Neural cell (in vitro differentiated cells): Measurements from ENCODE around the gene RBM4. TPM values are rescaled to one million over a fixed set of nuclear protein-coding genes. Genes with fewer than 3 reads are reported as not detected.
A peak's percentile ranks its signal among the peaks of the same experiment; 100 is the strongest.

ENCODE experiments used
- H2AFZ ChIP-seq: fragments of 200-600, 300-800 bp; sonication (generic), shearing (Covaris generic); 2 replicates; pipeline ENCODE4 v1.6.0; 2014; ENCODE audit warnings: low read depth, mild to moderate bottlenecking, antibody characterized with exemption, low read length, moderate library complexity
- H3F3A ChIP-seq: fragments of 200-600 bp; shearing (Covaris generic); 2 replicates; pipeline ENCODE4 v1.6.1; 2016; ENCODE audit warnings: mild to moderate bottlenecking, moderate library complexity, mixed read lengths, antibody characterized with exemption, low read length; ENCODE audit not compliant: insufficient read depth, poor library complexity, severe bottlenecking
- H3K27ac ChIP-seq: fragments of 200-600, 300-800 bp; sonication (generic), shearing (Covaris generic); 2 replicates; pipeline ENCODE4 v1.5.1; 2014; ENCODE audit warnings: mild to moderate bottlenecking, low read length, moderate library complexity
- H3K27me3 ChIP-seq: fragments of 300-800, 200-600 bp; sonication (generic), shearing (Covaris generic); 2 replicates; pipeline ENCODE4 v1.6.0; 2014; ENCODE audit warnings: mild to moderate bottlenecking, low read depth, low read length, moderate library complexity; ENCODE audit not compliant: insufficient read depth
- H3K36me3 ChIP-seq: fragments of 300-800, 200-600 bp; sonication (generic), shearing (Covaris generic); 2 replicates; pipeline ENCODE4 v1.5.1; 2014; ENCODE audit warnings: mild to moderate bottlenecking, antibody characterized with exemption, low read length, moderate library complexity; ENCODE audit not compliant: insufficient read depth
- H3K4me2 ChIP-seq: fragments of 300-800, 200-600 bp; sonication (generic), shearing (Covaris generic); 2 replicates; pipeline ENCODE4 v1.6.0; 2014; ENCODE audit warnings: mild to moderate bottlenecking, low read length
- H3K4me3 ChIP-seq: fragments of 300-800, 200-600 bp; sonication (generic), shearing (Covaris generic); 2 replicates; pipeline ENCODE4 v1.5.1; 2014; ENCODE audit warnings: mild to moderate bottlenecking, low read length, moderate library complexity
- H3K79me2 ChIP-seq: fragments of 200-600 bp; shearing (Covaris generic); replicated peaks from 2 replicates; pipeline ENCODE4 v1.6.0; 2014; ENCODE audit warnings: mild to moderate bottlenecking, low read length, moderate library complexity; ENCODE audit not compliant: insufficient read depth
- H3K9ac ChIP-seq: fragments of 300-800, 200-600 bp; sonication (generic), shearing (Covaris generic); 2 replicates; pipeline ENCODE4 v1.6.1; 2016; ENCODE audit warnings: mild to moderate bottlenecking, low read length, mixed read lengths
- H3K9me2 ChIP-seq: fragments of 200-600 bp; shearing (Covaris generic); 2 replicates; pipeline ENCODE4 v1.6.1; 2016; ENCODE audit warnings: mild to moderate bottlenecking, low read length, mixed read lengths; ENCODE audit not compliant: insufficient read depth
- H3K9me3 ChIP-seq: fragments of 200-600, 300-800 bp; sonication (generic), shearing (Covaris generic); 2 replicates; pipeline ENCODE4 v1.6.1; 2016; ENCODE audit warnings: mild to moderate bottlenecking, mixed run types, low read length, moderate library complexity, mixed read lengths
- H4K20me1 ChIP-seq: fragments of 200-600 bp; shearing (Covaris generic); 2 replicates; pipeline ENCODE4 v1.6.1; 2016; ENCODE audit warnings: mild to moderate bottlenecking, mixed run types; ENCODE audit not compliant: insufficient read depth
- EP300 ChIP-seq: fragments of 450-650 bp; conservative IDR thresholded peaks from 2 replicates; pipeline ENCODE4 v1.6.1; 2014; ENCODE audit warnings: antibody characterized with exemption, mild to moderate bottlenecking, moderate library complexity; ENCODE audit not compliant: poor library complexity, severe bottlenecking
- EZH2 ChIP-seq: fragments of 200-600, 300-800 bp; shearing (Covaris generic), sonication (generic); IDR thresholded peaks from 2 replicates; pipeline ENCODE4 v1.6.1; 2014; ENCODE audit warnings: antibody characterized with exemption, low read length, borderline replicate concordance, mild to moderate bottlenecking; ENCODE audit not compliant: insufficient read depth, poor library complexity, severe bottlenecking
- MXI1 ChIP-seq: fragments of 450-650 bp; conservative IDR thresholded peaks from 2 replicates; pipeline ENCODE4 v1.6.1; 2014; ENCODE audit warnings: antibody characterized with exemption, mild to moderate bottlenecking; ENCODE audit not compliant: poor library complexity, severe bottlenecking
- POLR2AphosphoS5 ChIP-seq: IDR thresholded peaks from 2 replicates; pipeline ENCODE4 v1.6.1; 2012
- RAD21 ChIP-seq: fragments of 450-650 bp; conservative IDR thresholded peaks from 2 replicates; pipeline ENCODE4 v1.6.1; 2014; ENCODE audit warnings: antibody characterized with exemption, mild to moderate bottlenecking, moderate library complexity
- REST ChIP-seq: IDR thresholded peaks from 2 replicates; pipeline ENCODE4 v1.6.1; 2012; ENCODE audit warnings: borderline replicate concordance
- SMC3 ChIP-seq: fragments of 450-650 bp; conservative IDR thresholded peaks from 2 replicates; pipeline ENCODE4 v1.6.1; 2014; ENCODE audit warnings: antibody characterized with exemption, mild to moderate bottlenecking, moderate library complexity; ENCODE audit not compliant: poor library complexity
- TAF1 ChIP-seq: IDR thresholded peaks from 2 replicates; pipeline ENCODE4 v1.6.1; 2012; ENCODE audit warnings: low read depth
- polyA plus RNA-seq: library from polyadenylated mRNA; depleted of rRNA; stranded (reverse); fragments of >200 nt; gene quantifications from 2 replicates; pipeline ENCODE4 v1.2.3, GENCODE V29; 2014
- TF ChIP-seq, protein P1 (sequence below): fragments of 450-650 bp; IDR thresholded peaks from 2 replicates; pipeline ENCODE4 v1.5.1; 2014; ENCODE audit warnings: antibody characterized with exemption, mild to moderate bottlenecking, moderate library complexity; ENCODE audit not compliant: poor library complexity, severe bottlenecking

The RBM4 gene
- polyA plus RNA-seq, 1 donor from 2014 or later: 456 TPM

DNA sequence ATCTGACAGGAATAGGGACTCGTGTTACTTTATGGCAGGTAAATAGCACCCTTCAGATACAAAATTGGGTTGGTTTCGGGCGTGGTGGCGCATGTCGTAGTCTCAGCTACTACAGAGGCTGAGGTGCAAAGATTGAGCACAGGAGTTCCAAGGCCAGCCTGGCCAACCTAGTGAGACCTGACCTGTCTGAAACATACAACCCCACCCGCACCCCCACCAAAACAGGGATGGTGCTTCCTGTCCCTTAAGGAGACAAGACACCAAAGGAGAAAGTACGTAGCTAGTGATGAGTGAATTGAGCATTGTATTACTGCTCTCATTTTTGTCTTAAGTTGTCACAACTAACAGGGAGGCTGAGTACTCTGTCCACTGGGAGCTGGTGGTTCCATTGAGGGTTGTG is 14.1 kb downstream of the RBM4 start:
- no peak overlapping the region for H3K4me2 ChIP-seq
- H2AFZ ChIP-seq: no peak overlapping the region
- H3K27me3 ChIP-seq: no peaks in the 10 kb centered on the region
- H3K9me3 ChIP-seq: no peaks in the 10 kb centered on the region
- peaks cover 52% of the 10 kb centered on the region for H3K79me2 ChIP-seq
- H3K36me3 ChIP-seq: no peaks in the 10 kb centered on the region
- no peak overlapping the region for H3K9ac ChIP-seq
- no peaks in the 10 kb centered on the region for H3K9me2 ChIP-seq
- H4K20me1 ChIP-seq: peaks cover 6% of the 10 kb centered on the region
- no peaks in the 10 kb centered on the region for H3F3A ChIP-seq
- H3K4me3 ChIP-seq: no peak overlapping the region
- TF ChIP-seq POLR2AphosphoS5: peak; percentile 17
- TF ChIP-seq SMC3: no peak
- no peak overlapping the region for H3K27ac ChIP-seq

GRCh38 chr11:66653123-66653522 is 14.6 kb downstream of the RBM4 start:
- Histone ChIP-seq H2AFZ (no peak overlapping the region), H3K36me3 (no peaks in the 10 kb centered on the region), H3K4me2 (no peak overlapping the region), H3K27me3 (no peaks in the 10 kb centered on the region), H3K4me3 (no peak overlapping the region), H3K9me3 (no peaks in the 10 kb centered on the region), H3K27ac (no peak overlapping the region), H3F3A (no peaks in the 10 kb centered on the region), H4K20me1 (peaks cover 6% of the 10 kb centered on the region), H3K79me2 (peaks cover 50% of the 10 kb centered on the region), H3K9me2 (no peaks in the 10 kb centered on the region), H3K9ac (no peak overlapping the region)
- TF ChIP-seq REST: no peak
- TF ChIP-seq EP300: no peak
- no peak for TF ChIP-seq RAD21
- no peak for TF ChIP-seq EZH2
- TF ChIP-seq, protein P1, sequence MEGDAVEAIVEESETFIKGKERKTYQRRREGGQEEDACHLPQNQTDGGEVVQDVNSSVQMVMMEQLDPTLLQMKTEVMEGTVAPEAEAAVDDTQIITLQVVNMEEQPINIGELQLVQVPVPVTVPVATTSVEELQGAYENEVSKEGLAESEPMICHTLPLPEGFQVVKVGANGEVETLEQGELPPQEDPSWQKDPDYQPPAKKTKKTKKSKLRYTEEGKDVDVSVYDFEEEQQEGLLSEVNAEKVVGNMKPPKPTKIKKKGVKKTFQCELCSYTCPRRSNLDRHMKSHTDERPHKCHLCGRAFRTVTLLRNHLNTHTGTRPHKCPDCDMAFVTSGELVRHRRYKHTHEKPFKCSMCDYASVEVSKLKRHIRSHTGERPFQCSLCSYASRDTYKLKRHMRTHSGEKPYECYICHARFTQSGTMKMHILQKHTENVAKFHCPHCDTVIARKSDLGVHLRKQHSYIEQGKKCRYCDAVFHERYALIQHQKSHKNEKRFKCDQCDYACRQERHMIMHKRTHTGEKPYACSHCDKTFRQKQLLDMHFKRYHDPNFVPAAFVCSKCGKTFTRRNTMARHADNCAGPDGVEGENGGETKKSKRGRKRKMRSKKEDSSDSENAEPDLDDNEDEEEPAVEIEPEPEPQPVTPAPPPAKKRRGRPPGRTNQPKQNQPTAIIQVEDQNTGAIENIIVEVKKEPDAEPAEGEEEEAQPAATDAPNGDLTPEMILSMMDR: no peak
- no peak for TF ChIP-seq SMC3
- no peak for TF ChIP-seq MXI1
- no peak for TF ChIP-seq TAF1
- no peak for TF ChIP-seq POLR2AphosphoS5

GRCh38 chr11:66659763-66660162 is 21.3 kb downstream of the RBM4 start:
- Histone ChIP-seq H3K9ac (no peak overlapping the region), H3K4me2 (no peak overlapping the region), H3K4me3 (no peak overlapping the region), H3F3A (no peaks in the 10 kb centered on the region), H3K79me2 (peaks cover 23% of the 10 kb centered on the region), H4K20me1 (peaks cover 11% of the 10 kb centered on the region), H3K27me3 (no peaks in the 10 kb centered on the region), H3K36me3 (peaks cover 3% of the 10 kb centered on the region), H3K9me2 (no peaks in the 10 kb centered on the region), H3K9me3 (no peaks in the 10 kb centered on the region), H3K27ac (no peak overlapping the region), H2AFZ (no peak overlapping the region)
- TF ChIP-seq REST (no peak), SMC3 (no peak), EP300 (no peak), RAD21 (no peak), TAF1 (no peak), MXI1 (no peak), POLR2AphosphoS5 (no peak), EZH2 (no peak)
- TF ChIP-seq, protein P1: no peak
